ENCODE results near the gene PHTF2.
"Not testable (repeated sequence)": the region's sequence is repeated elsewhere in the genome, so short reads cannot be mapped to it uniquely, and the experiment has no call there.

PHTF2 gene

GRCh38 chr7:77798394-77799077 is at the start of gene PHTF2, which contains the start of gene TMEM60:
Gene PHTF2, plus strand, starts transcription at chr7:77798773.
Gene TMEM60, minus strand, starts transcription at chr7:77798434. Its CDS starts 4,061 bp downstream, at chr7:77794373.
- DNase-seq = peak; percentile 95

- DNase-seq = peak; percentile 5
Measured at GRCh38 chr7:77752016-77752415, 46.6 kb upstream of the PHTF2 start.

- DNase-seq = no peak
Measured at GRCh38 chr7:77753173-77753572, 45.4 kb upstream of the PHTF2 start.

- DNase-seq = no peak
Measured at GRCh38 chr7:77757589-77757988, 41.0 kb upstream of the PHTF2 start.

- DNase-seq = peak; percentile 84
Measured at GRCh38 chr7:77759294-77759889, 39.2 kb upstream of the PHTF2 start.

GRCh38 chr7:77760809-77761453 is 37.6 kb upstream of the PHTF2 start:
- no peak for DNase-seq

- no peak for DNase-seq
Measured at GRCh38 chr7:77765481-77765880, 33.1 kb upstream of the PHTF2 start.

GRCh38 chr7:77765906-77766800 is 32.4 kb upstream of the PHTF2 start:
- DNase-seq = no peak

- no peak for DNase-seq
Measured at GRCh38 chr7:77766801-77767605, 31.6 kb upstream of the PHTF2 start.

GRCh38 chr7:77770316-77770715 is 28.3 kb upstream of the PHTF2 start:
- no peak for DNase-seq

- no peak for DNase-seq
Measured at GRCh38 chr7:77771901-77772300, 26.7 kb upstream of the PHTF2 start.

GRCh38 chr7:77778535-77778934 is 20.0 kb upstream of the PHTF2 start:
- no peak for DNase-seq

- no peak for DNase-seq
Measured at GRCh38 chr7:77782383-77782782, 16.2 kb upstream of the PHTF2 start.

- DNase-seq = no peak
Measured at GRCh38 chr7:77783111-77783510, 15.5 kb upstream of the PHTF2 start.

GRCh38 chr7:77783545-77783944 is 15.0 kb upstream of the PHTF2 start:
- DNase-seq = no peak

GRCh38 chr7:77784426-77784825 is 14.1 kb upstream of the PHTF2 start:
- DNase-seq = not testable (repeated sequence)

- no peak for DNase-seq
Measured at GRCh38 chr7:77786018-77786417, 12.6 kb upstream of the PHTF2 start.

GRCh38 chr7:77786741-77787140 is 11.8 kb upstream of the PHTF2 start:
- DNase-seq = no peak

GRCh38 chr7:77788327-77788902 is 10.2 kb upstream of the PHTF2 start:
- DNase-seq = no peak

GRCh38 chr7:77791336-77791735 is 7.2 kb upstream of the PHTF2 start:
- DNase-seq = no peak

GRCh38 chr7:77791956-77792355 is 6.6 kb upstream of the PHTF2 start:
- no peak for DNase-seq

GRCh38 chr7:77794000-77794399 is 4.6 kb upstream of the PHTF2 start:
- no peak for DNase-seq
